OCI-LY1 (cell line): ENCODE results near the gene NAA40.

Experiments
- EZH2 ChIP-seq: fragments of 200-600 bp; sonication (generic), shearing (Covaris generic); IDR thresholded peaks from 2 replicates; pipeline ENCODE4 v1.8.0; 2017; ENCODE audit warnings: borderline replicate concordance, mixed run types, mild to moderate bottlenecking, antibody characterized with exemption, low read length, moderate library complexity, mixed read lengths
- TF ChIP-seq, protein P1 (sequence below): fragments of 200-600 bp; sonication (generic), shearing (Covaris generic); IDR thresholded peaks from 2 replicates; pipeline ENCODE4 v1.5.1; 2017; ENCODE audit warnings: mild to moderate bottlenecking, antibody characterized with exemption, low read length, moderate library complexity, mixed read lengths

DNA sequence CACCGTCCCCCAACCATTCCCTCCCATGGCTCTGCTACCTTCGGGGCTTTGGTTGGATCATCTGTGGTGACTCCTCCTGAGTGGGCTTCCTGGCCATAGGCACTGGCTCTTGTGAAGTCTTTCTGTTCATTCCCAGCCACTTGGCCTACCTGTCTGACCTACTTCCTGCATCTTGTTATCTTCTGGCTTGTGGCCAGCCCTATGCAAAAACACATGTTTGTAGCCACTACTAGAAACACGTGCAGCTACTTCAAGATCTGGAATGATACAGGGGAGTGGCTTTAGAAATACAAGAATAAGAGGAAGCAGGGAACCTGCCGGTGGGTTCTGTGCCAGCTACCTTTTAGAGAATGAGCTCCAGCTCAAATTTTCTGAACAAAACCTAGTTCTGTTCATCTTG lies 42.7 kb upstream of the NAA40 start:
- TF ChIP-seq, protein P1, sequence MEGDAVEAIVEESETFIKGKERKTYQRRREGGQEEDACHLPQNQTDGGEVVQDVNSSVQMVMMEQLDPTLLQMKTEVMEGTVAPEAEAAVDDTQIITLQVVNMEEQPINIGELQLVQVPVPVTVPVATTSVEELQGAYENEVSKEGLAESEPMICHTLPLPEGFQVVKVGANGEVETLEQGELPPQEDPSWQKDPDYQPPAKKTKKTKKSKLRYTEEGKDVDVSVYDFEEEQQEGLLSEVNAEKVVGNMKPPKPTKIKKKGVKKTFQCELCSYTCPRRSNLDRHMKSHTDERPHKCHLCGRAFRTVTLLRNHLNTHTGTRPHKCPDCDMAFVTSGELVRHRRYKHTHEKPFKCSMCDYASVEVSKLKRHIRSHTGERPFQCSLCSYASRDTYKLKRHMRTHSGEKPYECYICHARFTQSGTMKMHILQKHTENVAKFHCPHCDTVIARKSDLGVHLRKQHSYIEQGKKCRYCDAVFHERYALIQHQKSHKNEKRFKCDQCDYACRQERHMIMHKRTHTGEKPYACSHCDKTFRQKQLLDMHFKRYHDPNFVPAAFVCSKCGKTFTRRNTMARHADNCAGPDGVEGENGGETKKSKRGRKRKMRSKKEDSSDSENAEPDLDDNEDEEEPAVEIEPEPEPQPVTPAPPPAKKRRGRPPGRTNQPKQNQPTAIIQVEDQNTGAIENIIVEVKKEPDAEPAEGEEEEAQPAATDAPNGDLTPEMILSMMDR: no peak
- no peak for TF ChIP-seq EZH2
